ENCODE data around the gene HARS2.
"Not testable (repeated sequence)": the region's sequence is repeated elsewhere in the genome, so short reads cannot be mapped to it uniquely, and the experiment has no call there.

Gene HARS2

GRCh38 chr5:140700177-140701144 is 9.2 kb downstream of the HARS2 start, which contains the start of gene ZMAT2:
Gene ZMAT2 (plus strand): TSS chr5:140700447. CDS start chr5:140700461, 14 bp downstream.
- peak; percentile 98 for DNase-seq

- DNase-seq, result no peak
These were observed 16.6 kb downstream of the HARS2 start for GRCh38 chr5:140707812-140708211.

GRCh38 chr5:140708787-140709186 is 17.5 kb downstream of the HARS2 start:
- DNase-seq, result not testable (repeated sequence)

GRCh38 chr5:140710899-140711552 is 19.8 kb downstream of the HARS2 start:
- peak; percentile 86 to 91 for DNase-seq

GRCh38 chr5:140711794-140712193 is 20.5 kb downstream of the HARS2 start:
- no peak for DNase-seq

DNA sequence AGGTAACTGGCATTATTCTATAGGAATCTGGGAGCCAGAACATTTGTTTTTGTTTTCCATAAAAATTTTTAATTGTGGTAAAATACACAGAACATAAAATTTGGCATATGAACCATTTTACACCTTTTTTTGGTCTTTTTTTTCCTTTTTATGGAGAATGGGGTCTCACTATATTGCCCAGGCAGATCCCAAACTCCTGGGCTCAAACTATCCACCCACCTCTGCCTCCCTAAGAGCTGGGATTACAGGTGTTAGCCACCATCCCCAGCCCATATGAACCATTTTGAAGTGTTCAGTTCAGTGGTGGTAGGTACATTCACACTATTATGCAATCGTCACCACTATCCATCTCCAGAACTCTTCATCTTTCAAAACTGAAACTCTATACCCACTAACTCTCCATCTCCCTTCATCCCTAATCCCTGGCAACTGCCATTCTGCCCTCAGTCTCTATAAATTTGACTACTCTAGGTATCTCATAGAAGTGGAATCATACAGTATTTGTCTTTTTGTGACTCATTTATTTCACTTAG is 22.4 kb downstream of the HARS2 start:
- DNase-seq, result no peak

DNA sequence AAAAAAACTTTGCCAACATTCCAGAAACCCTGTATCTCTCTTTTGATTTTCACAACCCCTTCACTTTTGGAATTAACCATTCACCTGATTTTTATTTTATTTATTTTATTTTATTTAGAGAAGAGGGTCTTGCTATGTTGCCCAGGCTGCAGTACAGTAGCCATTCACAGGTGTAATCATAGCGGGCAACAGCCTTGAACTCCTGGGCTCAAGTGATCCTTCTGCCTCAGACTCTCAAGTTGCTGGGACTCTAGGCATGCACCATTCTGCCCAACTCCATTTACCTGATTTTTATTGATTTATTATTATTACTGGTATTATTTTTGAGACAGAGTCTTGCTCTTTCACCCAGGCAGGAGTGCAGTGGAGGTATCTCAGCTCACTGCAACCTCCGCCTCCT is 25.0 kb downstream of the HARS2 start:
- not testable (repeated sequence) for DNase-seq

DNA sequence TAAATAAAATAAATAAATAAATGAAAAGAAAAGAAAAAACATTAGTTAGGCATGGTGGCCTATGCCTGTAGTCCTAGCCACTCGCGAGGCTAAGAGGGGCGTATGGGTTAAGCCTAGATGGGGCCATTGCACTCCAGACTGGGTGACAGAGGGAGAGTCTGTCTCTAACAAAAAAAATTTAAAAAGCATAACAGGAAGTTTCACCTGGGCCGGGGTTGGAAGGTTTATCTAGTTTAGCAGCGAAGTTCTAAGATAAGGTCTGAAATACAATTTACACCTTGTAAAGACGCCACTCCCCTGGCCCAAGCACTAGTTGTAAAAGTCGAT is 27.0 kb downstream of the HARS2 start:
- DNase-seq, result no peak

GRCh38 chr5:140720738-140721137 is 29.5 kb downstream of the HARS2 start:
- not testable (repeated sequence) for DNase-seq

DNA sequence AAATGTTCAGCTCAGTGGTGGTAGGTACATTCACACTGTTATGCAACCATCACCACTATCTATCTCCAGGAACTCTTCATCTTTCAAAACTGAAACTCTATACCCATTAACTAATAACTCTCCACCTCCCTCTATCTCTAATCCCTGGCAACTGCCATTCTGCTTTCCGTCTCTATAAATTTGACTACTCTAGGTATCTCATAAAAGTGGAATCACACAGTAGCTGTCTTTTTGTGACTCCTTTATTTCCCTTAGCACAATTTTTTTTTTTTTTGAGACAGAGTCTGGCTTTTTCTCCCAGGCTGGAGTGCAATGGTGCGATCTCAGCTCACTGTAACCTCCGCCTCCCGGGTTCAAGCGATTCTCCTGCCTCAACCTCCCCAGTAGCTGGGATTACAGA is 30.1 kb downstream of the HARS2 start:
- DNase-seq, result peak in 1 of 2 experiments; percentile 3

- DNase-seq, result no peak
These were observed 34.7 kb downstream of the HARS2 start for GRCh38 chr5:140725799-140726471.

DNA sequence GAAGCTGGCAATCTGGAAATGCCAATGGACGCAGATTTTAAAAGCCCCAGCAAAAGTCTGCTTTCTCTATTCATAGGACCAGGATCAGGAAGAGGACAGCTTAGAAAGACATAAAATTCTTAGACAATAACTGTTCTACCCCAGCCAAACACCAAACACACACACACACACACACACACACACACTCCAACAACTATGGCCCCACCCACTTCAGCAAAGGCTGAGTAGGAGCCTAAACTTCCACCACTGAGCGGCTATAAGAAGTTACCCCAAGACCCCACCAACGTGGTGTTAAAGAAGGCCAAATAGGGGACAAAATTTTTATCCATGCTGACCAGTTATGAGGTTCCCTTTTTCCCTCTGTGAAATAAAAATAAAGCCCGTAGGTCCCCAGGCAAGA is 41.8 kb downstream of the HARS2 start:
- no peak for DNase-seq

GRCh38 chr5:140734354-140734753 is 43.1 kb downstream of the HARS2 start:
- DNase-seq, result peak; percentile 6 to 55

GRCh38 chr5:140737486-140737885 is 46.2 kb downstream of the HARS2 start:
- no peak for DNase-seq

- no peak for DNase-seq
These were observed 50.7 kb downstream of the HARS2 start for GRCh38 chr5:140741967-140742366.

All from NCI-H526 (cell line).